ENCODE results near the gene NFKB1.

DNA sequence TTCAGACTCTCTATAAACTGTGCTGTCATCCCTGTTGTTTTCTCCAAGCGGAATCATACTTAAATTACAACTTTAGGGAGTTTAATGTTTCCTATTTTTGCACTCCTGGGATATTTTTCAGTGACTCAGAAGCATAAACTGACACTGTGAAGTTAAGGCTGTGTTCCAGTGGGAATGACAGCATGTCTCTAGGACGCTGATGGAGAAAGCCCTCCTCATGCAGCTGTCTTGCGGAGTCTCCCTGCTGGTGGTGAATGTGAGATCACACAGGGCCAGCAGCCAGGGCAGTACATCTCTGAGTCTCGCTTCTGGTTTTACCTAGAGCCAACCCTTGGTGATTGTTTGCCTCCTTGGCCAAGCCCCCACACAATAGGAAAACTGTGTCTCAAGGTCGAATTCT, 53.3 kb downstream of the NFKB1 start:
- TF ChIP-seq CTCF (IDR thresholded peaks at IDR 0.05) = no peak
- TF ChIP-seq POLR2A (IDR thresholded peaks at IDR 0.05) = no peak
- no peak for TF ChIP-seq POLR2AphosphoS5 (IDR thresholded peaks at IDR 0.05; ENCODE audit: insufficient read depth in 1 of 2, low read depth in 1 of 2)
